ENCODE measurements around the gene EPB41L4B.
"Not testable (repeated sequence)": the region's sequence is repeated elsewhere in the genome, so short reads cannot be mapped to it uniquely, and the experiment has no call there.

The EPB41L4B gene

GRCh38 chr9:109246533-109246932, 74.3 kb downstream of the EPB41L4B start:
- DNase-seq (ENCODE audit: low read depth in 2 of 2): no peak

- DNase-seq (ENCODE audit: low read depth in 2 of 2): no peak
Observed at GRCh38 chr9:109245310-109245897, 75.5 kb downstream of the EPB41L4B start.

GRCh38 chr9:109244179-109245132, 76.4 kb downstream of the EPB41L4B start:
- peak; percentile 39 to 65 for DNase-seq (ENCODE audit: low read depth in 2 of 2)

GRCh38 chr9:109242741-109243140, 78.1 kb downstream of the EPB41L4B start:
- DNase-seq (ENCODE audit: low read depth in 2 of 2): no peak

- DNase-seq (ENCODE audit: low read depth in 2 of 2): no peak
Observed at GRCh38 chr9:109242014-109242413, 78.8 kb downstream of the EPB41L4B start.

- DNase-seq (ENCODE audit: low read depth in 2 of 2): no peak
Observed at GRCh38 chr9:109241207-109241606, 79.7 kb downstream of the EPB41L4B start.

GRCh38 chr9:109239240-109239639, 81.6 kb downstream of the EPB41L4B start:
- DNase-seq (ENCODE audit: low read depth in 2 of 2): no peak

GRCh38 chr9:109238655-109239054, 82.2 kb downstream of the EPB41L4B start:
- DNase-seq (ENCODE audit: low read depth in 2 of 2): no peak

- no peak for DNase-seq (ENCODE audit: low read depth in 2 of 2)
Observed at GRCh38 chr9:109238125-109238524, 82.7 kb downstream of the EPB41L4B start.

GRCh38 chr9:109232449-109233237, 88.2 kb downstream of the EPB41L4B start:
- DNase-seq (ENCODE audit: low read depth in 2 of 2): no peak

GRCh38 chr9:109231593-109231992, 89.3 kb downstream of the EPB41L4B start:
- no peak for DNase-seq (ENCODE audit: low read depth in 2 of 2)

- DNase-seq (ENCODE audit: low read depth in 2 of 2): no peak
Observed at GRCh38 chr9:109230277-109230676, 90.6 kb downstream of the EPB41L4B start.

GRCh38 chr9:109229682-109230081, 91.2 kb downstream of the EPB41L4B start:
- DNase-seq (ENCODE audit: low read depth in 2 of 2): no peak

GRCh38 chr9:109228093-109228642, 92.7 kb downstream of the EPB41L4B start:
- DNase-seq (ENCODE audit: low read depth in 2 of 2): no peak

GRCh38 chr9:109225629-109226028, 95.2 kb downstream of the EPB41L4B start:
- DNase-seq (ENCODE audit: low read depth in 2 of 2): no peak

GRCh38 chr9:109224751-109225150, 96.1 kb downstream of the EPB41L4B start:
- DNase-seq (ENCODE audit: low read depth in 2 of 2): no peak

GRCh38 chr9:109218242-109218641, 102.6 kb downstream of the EPB41L4B start:
- DNase-seq (ENCODE audit: low read depth in 2 of 2): not testable (repeated sequence)

- DNase-seq (ENCODE audit: low read depth in 2 of 2): no peak
Observed at GRCh38 chr9:109214414-109214813, 106.4 kb downstream of the EPB41L4B start.

GRCh38 chr9:109213285-109214121, 107.4 kb downstream of the EPB41L4B start:
- no peak for DNase-seq (ENCODE audit: low read depth in 2 of 2)

- DNase-seq (ENCODE audit: low read depth in 2 of 2): no peak
Observed at GRCh38 chr9:109212768-109213167, 108.1 kb downstream of the EPB41L4B start.

- no peak for DNase-seq (ENCODE audit: low read depth in 2 of 2)
Observed at GRCh38 chr9:109206670-109207069, 114.2 kb downstream of the EPB41L4B start.

Data from stimulated activated CD4-positive, alpha-beta T cell treated with anti-CD3 and anti-CD28 coated beads, Interleukin-12 subunit alpha, Interleukin-12 subunit beta, amount 100 ng/mL, for 24 hours (primary cell).